HepG2 (cell line): ENCODE data around the gene PRSS27. TPM values are rescaled to one million over a fixed set of nuclear protein-coding genes. Genes with fewer than 3 reads are reported as not detected.

ENCODE experiments used
- CSRNP1 ChIP-seq: sonication (generic); formaldehyde crosslinking; IDR thresholded peaks from 2 replicates; pipeline ENCODE4 v1.8.1; 2023; ENCODE audit warnings: mild to moderate bottlenecking, missing genetic modification reagents
- ELF1 ChIP-seq: sonication (generic); formaldehyde crosslinking; IDR thresholded peaks from 2 replicates; pipeline ENCODE4 v1.4.0; 2020; ENCODE audit warnings: missing genetic modification reagents
- HIVEP1 ChIP-seq: sonication (generic); formaldehyde crosslinking; IDR thresholded peaks from 2 replicates; pipeline ENCODE4 v1.4.0; 2020; ENCODE audit warnings: mild to moderate bottlenecking, missing genetic modification reagents
- KAT8 ChIP-seq: IDR thresholded peaks from 2 replicates; pipeline ENCODE4 v1.6.1; 2016; ENCODE audit warnings: missing genetic modification reagents, missing compliant biosample characterization
- KLF6 ChIP-seq: IDR thresholded peaks from 2 replicates; pipeline ENCODE4 v1.8.0; 2016; ENCODE audit warnings: missing biosample characterization, missing genetic modification reagents
- MED1 ChIP-seq: sonication (generic); formaldehyde crosslinking; IDR thresholded peaks from 2 replicates; pipeline ENCODE4 v1.4.0; 2020; ENCODE audit warnings: missing genetic modification reagents
- SMYD3 ChIP-seq: sonication (generic); formaldehyde crosslinking; IDR thresholded peaks from 2 replicates; pipeline ENCODE4 v1.8.1; 2023; ENCODE audit warnings: mild to moderate bottlenecking, missing genetic modification reagents
- TRIM24 ChIP-seq: sonication (generic); formaldehyde crosslinking; IDR thresholded peaks from 2 replicates; pipeline ENCODE4 v1.8.0; 2022; ENCODE audit warnings: mild to moderate bottlenecking, missing genetic modification reagents
- TSC22D2 ChIP-seq: sonication (generic); formaldehyde crosslinking; IDR thresholded peaks from 2 replicates; pipeline ENCODE4 v1.5.1; 2020; ENCODE audit warnings: missing genetic modification reagents, mild to moderate bottlenecking, borderline replicate concordance
- ZNF124 ChIP-seq: sonication (generic); formaldehyde crosslinking; IDR thresholded peaks from 2 replicates; pipeline ENCODE4 v1.4.0; 2020; ENCODE audit warnings: missing genetic modification reagents
- ZNF713 ChIP-seq: sonication (generic); formaldehyde crosslinking; IDR thresholded peaks from 2 replicates; pipeline ENCODE4 v1.4.0; 2020; ENCODE audit warnings: mild to moderate bottlenecking, missing genetic modification reagents
- ZZZ3 ChIP-seq: sonication (generic); formaldehyde crosslinking; IDR thresholded peaks from 2 replicates; pipeline ENCODE4 v1.4.0; 2020; ENCODE audit warnings: missing genetic modification reagents, mild to moderate bottlenecking, borderline replicate concordance
- polyA plus RNA-seq, 8 experiments: library from polyadenylated mRNA; depleted of rRNA in 3 of 8; stranded (reverse) in 7 of 8; unstranded in 1 of 8; fragments of >200 nt; fragmentation: Illumina TruSeq in 4 of 8; extraction: Trizol in 4 of 8; gene quantifications; 2 replicates each; pipeline versions ENCODE4 v1.2.1 to v1.2.3, GENCODE V29; 2011 to 2016; ENCODE audit warnings: low read depth in 4 of 8, missing spikeins in 1 of 8, mixed read lengths in 1 of 8; ENCODE audit not compliant: insufficient read depth in 1 of 8
- total RNA-seq, 5 experiments: library from RNA; depleted of rRNA; stranded (reverse); fragments of >200 nt; fragmentation: Illumina TruSeq; extraction: Trizol; gene quantifications; 2 replicates each; pipeline ENCODE4 v1.2.3, GENCODE V29; 2016; ENCODE audit warnings: low read depth in 1 of 5
- TF ChIP-seq, protein P1 (sequence below): sonication (generic); formaldehyde crosslinking; IDR thresholded peaks from 2 replicates; pipeline ENCODE4 v1.8.0; 2022; ENCODE audit warnings: low read depth, missing genetic modification reagents
- TF ChIP-seq, protein P2 (sequence below): fragments of 450-650 bp; IDR thresholded peaks from 2 replicates; pipeline ENCODE4 v1.6.1; 2017; ENCODE audit warnings: mild to moderate bottlenecking
- TF ChIP-seq, protein P3 (sequence below): IDR thresholded peaks from 2 replicates; pipeline ENCODE4 v1.6.1; 2016; ENCODE audit warnings: missing compliant biosample characterization, missing genetic modification reagents, borderline replicate concordance
- TF ChIP-seq, protein P4 (sequence below): sonication (generic); formaldehyde crosslinking; IDR thresholded peaks from 2 replicates; pipeline ENCODE4 v1.4.0; 2020; ENCODE audit warnings: mild to moderate bottlenecking, missing genetic modification reagents, borderline replicate concordance

The PRSS27 gene
- total and polyA plus RNA-seq, 2 of the 13 experiments (the other 11 are each of a cell fraction or from before 2014, with no cell fraction given) = 0.20 to 0.73 TPM

- TF ChIP-seq, protein P1, sequence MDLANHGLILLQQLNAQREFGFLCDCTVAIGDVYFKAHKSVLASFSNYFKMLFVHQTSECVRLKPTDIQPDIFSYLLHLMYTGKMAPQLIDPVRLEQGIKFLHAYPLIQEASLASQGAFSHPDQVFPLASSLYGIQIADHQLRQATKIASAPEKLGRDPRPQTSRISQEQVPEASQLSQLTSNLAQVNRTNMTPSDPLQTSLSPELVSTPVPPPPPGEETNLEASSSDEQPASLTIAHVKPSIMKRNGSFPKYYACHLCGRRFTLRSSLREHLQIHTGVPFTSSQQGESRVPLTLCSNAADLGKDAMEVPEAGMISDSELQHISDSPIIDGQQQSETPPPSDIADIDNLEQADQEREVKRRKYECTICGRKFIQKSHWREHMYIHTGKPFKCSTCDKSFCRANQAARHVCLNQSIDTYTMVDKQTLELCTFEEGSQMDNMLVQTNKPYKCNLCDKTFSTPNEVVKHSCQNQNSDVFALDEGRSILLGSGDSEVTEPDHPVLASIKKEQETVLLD (CRISPR knock-in tag) = peak; percentile 99
- TF ChIP-seq SMYD3 (peak; percentile 75; the same call in 1 of the 2 replicates), TRIM24 (no peak), CSRNP1 (CRISPR knock-in tag) (peak; percentile 81; the same call in 1 of the 2 replicates), ZNF713 (CRISPR knock-in tag) (peak; percentile 59; the same call in 1 of the 2 replicates), KLF6 (peak; percentile 96), ZNF124 (CRISPR knock-in tag) (0 out of 2 replicates have a peak, but pooled peaks have one; percentile 87), ELF1 (peak; percentile 98), KAT8 (CRISPR knock-in tag) (peak; percentile 100), TSC22D2 (CRISPR knock-in tag) (peak; percentile 97), MED1 (CRISPR knock-in tag) (peak; percentile 87), HIVEP1 (CRISPR knock-in tag) (no peak), ZZZ3 (CRISPR knock-in tag) (peak; percentile 97; the same call in 1 of the 2 replicates)
- TF ChIP-seq, protein P2, sequence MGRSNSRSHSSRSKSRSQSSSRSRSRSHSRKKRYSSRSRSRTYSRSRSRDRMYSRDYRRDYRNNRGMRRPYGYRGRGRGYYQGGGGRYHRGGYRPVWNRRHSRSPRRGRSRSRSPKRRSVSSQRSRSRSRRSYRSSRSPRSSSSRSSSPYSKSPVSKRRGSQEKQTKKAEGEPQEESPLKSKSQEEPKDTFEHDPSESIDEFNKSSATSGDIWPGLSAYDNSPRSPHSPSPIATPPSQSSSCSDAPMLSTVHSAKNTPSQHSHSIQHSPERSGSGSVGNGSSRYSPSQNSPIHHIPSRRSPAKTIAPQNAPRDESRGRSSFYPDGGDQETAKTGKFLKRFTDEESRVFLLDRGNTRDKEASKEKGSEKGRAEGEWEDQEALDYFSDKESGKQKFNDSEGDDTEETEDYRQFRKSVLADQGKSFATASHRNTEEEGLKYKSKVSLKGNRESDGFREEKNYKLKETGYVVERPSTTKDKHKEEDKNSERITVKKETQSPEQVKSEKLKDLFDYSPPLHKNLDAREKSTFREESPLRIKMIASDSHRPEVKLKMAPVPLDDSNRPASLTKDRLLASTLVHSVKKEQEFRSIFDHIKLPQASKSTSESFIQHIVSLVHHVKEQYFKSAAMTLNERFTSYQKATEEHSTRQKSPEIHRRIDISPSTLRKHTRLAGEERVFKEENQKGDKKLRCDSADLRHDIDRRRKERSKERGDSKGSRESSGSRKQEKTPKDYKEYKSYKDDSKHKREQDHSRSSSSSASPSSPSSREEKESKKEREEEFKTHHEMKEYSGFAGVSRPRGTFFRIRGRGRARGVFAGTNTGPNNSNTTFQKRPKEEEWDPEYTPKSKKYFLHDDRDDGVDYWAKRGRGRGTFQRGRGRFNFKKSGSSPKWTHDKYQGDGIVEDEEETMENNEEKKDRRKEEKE = no peak
- TF ChIP-seq, protein P3, sequence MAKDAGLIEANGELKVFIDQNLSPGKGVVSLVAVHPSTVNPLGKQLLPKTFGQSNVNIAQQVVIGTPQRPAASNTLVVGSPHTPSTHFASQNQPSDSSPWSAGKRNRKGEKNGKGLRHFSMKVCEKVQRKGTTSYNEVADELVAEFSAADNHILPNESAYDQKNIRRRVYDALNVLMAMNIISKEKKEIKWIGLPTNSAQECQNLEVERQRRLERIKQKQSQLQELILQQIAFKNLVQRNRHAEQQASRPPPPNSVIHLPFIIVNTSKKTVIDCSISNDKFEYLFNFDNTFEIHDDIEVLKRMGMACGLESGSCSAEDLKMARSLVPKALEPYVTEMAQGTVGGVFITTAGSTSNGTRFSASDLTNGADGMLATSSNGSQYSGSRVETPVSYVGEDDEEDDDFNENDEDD = peak; percentile 87
- TF ChIP-seq, protein P4, sequence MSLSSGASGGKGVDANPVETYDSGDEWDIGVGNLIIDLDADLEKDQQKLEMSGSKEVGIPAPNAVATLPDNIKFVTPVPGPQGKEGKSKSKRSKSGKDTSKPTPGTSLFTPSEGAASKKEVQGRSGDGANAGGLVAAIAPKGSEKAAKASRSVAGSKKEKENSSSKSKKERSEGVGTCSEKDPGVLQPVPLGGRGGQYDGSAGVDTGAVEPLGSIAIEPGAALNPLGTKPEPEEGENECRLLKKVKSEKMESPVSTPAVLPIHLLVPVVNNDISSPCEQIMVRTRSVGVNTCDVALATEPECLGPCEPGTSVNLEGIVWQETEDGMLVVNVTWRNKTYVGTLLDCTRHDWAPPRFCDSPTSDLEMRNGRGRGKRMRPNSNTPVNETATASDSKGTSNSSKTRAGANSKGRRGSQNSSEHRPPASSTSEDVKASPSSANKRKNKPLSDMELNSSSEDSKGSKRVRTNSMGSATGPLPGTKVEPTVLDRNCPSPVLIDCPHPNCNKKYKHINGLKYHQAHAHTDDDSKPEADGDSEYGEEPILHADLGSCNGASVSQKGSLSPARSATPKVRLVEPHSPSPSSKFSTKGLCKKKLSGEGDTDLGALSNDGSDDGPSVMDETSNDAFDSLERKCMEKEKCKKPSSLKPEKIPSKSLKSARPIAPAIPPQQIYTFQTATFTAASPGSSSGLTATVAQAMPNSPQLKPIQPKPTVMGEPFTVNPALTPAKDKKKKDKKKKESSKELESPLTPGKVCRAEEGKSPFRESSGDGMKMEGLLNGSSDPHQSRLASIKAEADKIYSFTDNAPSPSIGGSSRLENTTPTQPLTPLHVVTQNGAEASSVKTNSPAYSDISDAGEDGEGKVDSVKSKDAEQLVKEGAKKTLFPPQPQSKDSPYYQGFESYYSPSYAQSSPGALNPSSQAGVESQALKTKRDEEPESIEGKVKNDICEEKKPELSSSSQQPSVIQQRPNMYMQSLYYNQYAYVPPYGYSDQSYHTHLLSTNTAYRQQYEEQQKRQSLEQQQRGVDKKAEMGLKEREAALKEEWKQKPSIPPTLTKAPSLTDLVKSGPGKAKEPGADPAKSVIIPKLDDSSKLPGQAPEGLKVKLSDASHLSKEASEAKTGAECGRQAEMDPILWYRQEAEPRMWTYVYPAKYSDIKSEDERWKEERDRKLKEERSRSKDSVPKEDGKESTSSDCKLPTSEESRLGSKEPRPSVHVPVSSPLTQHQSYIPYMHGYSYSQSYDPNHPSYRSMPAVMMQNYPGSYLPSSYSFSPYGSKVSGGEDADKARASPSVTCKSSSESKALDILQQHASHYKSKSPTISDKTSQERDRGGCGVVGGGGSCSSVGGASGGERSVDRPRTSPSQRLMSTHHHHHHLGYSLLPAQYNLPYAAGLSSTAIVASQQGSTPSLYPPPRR (CRISPR knock-in tag) = peak; percentile 75
Measured at GRCh38 chr16:2682209-2683021, 37.6 kb downstream of the PRSS27 start, which contains the start of gene KCTD5 (continued).
